Neuronal stem cell (in vitro differentiated cells): ENCODE data around the gene RABGEF1.
"Not testable (repeated sequence)": the region's sequence is repeated elsewhere in the genome, so short reads cannot be mapped to it uniquely, and the experiment has no call there.

ENCODE experiments used
- DNase-seq: peaks from one replicate; pipeline ENCODE4 v3.0.0-alpha.2; 2013; ENCODE audit warnings: low spot score
- H2AFZ ChIP-seq: one replicate; pipeline ENCODE4 v1.6.1; 2013; ENCODE audit warnings: mild to moderate bottlenecking, low read length, inconsistent platforms
- H2AK5ac ChIP-seq: 2 replicates; pipeline ENCODE4 v1.6.1; 2013; ENCODE audit warnings: low read depth, mild to moderate bottlenecking, inconsistent platforms, low read length, moderate library complexity, mixed read lengths
- H2BK120ac ChIP-seq: 2 replicates; pipeline ENCODE4 v1.6.1; 2013; ENCODE audit warnings: low read depth, mild to moderate bottlenecking, inconsistent platforms, low read length, moderate library complexity, mixed read lengths
- H2BK12ac ChIP-seq: one replicate; pipeline ENCODE4 v1.6.1; 2013; ENCODE audit warnings: low read length, inconsistent platforms
- H2BK15ac ChIP-seq: 2 replicates; pipeline ENCODE4 v1.6.1; 2013; ENCODE audit warnings: mild to moderate bottlenecking, low read length, inconsistent platforms, mixed read lengths
- H2BK5ac ChIP-seq: one replicate; pipeline ENCODE4 v1.6.1; 2013; ENCODE audit warnings: inconsistent platforms, mild to moderate bottlenecking, low read length, moderate library complexity
- H3K14ac ChIP-seq: one replicate; pipeline ENCODE4 v1.6.1; 2013; ENCODE audit warnings: low read length, inconsistent platforms
- H3K18ac ChIP-seq: 2 replicates; pipeline ENCODE4 v1.6.1; 2013; ENCODE audit warnings: low read length, inconsistent platforms
- H3K23ac ChIP-seq: 2 replicates; pipeline ENCODE4 v1.6.1; 2013; ENCODE audit warnings: low read depth, mild to moderate bottlenecking, mixed read lengths, low read length, inconsistent platforms; ENCODE audit not compliant: poor library complexity
- H3K27ac ChIP-seq: replicated peaks from 3 replicates; pipeline ENCODE4 v1.5.1; 2013; ENCODE audit warnings: low read length, inconsistent platforms
- H3K27me3 ChIP-seq, 3 experiments: 2 replicates each; pipeline ENCODE4 v1.6.1; 2013; ENCODE audit warnings: low read length in 3 of 3, mild to moderate bottlenecking in 2 of 3, inconsistent platforms in 1 of 3, low read depth in 1 of 3, mixed read lengths in 1 of 3, moderate library complexity in 1 of 3; ENCODE audit not compliant: control insufficient read depth in 3 of 3, insufficient read depth in 3 of 3
- H3K36me3 ChIP-seq, 2 donors: replicated peaks in 1 of 2; 2 replicates each; pipeline ENCODE4 v1.6.1; 2013; ENCODE audit warnings: low read length in 2 of 2; ENCODE audit not compliant: control insufficient read depth in 2 of 2, insufficient read depth in 2 of 2
- H3K4ac ChIP-seq: 2 replicates; pipeline ENCODE4 v1.6.1; 2013; ENCODE audit warnings: inconsistent platforms, mild to moderate bottlenecking, low read length, moderate library complexity
- H3K4me1 ChIP-seq, 2 donors: 1 replicate in 1 of 2; 2 replicates in 1 of 2; pipeline ENCODE4 v1.6.1; 2013; ENCODE audit warnings: low read length in 2 of 2, low read depth in 1 of 2; ENCODE audit not compliant: control insufficient read depth in 2 of 2, insufficient read depth in 1 of 2
- H3K4me2 ChIP-seq: one replicate; pipeline ENCODE4 v1.6.1; 2013; ENCODE audit warnings: mild to moderate bottlenecking, low read length, inconsistent platforms; ENCODE audit not compliant: insufficient read depth, poor library complexity, severe bottlenecking
- H3K4me3 ChIP-seq, 2 donors: 2 replicates each; pipeline ENCODE4 v1.5.1; 2013; ENCODE audit warnings: low read length in 2 of 2, mild to moderate bottlenecking in 2 of 2, inconsistent platforms in 1 of 2, moderate library complexity in 1 of 2
- H3K79me1 ChIP-seq: one replicate; pipeline ENCODE4 v1.6.1; 2013; ENCODE audit warnings: low read depth, mild to moderate bottlenecking, inconsistent platforms, low read length, moderate library complexity
- H3K9ac ChIP-seq: one replicate; pipeline ENCODE4 v1.6.1; 2013; ENCODE audit warnings: mild to moderate bottlenecking, low read depth, low read length, inconsistent platforms; ENCODE audit not compliant: poor library complexity
- H3K9me3 ChIP-seq, 2 donors: replicated peaks in 1 of 2; 2 replicates each; pipeline versions ENCODE3 to v1.6.1; 2013; ENCODE audit warnings: low read length in 2 of 2, mild to moderate bottlenecking in 2 of 2, inconsistent platforms in 1 of 2, low read depth in 1 of 2, mixed read lengths in 1 of 2, moderate library complexity in 1 of 2; ENCODE audit not compliant: control insufficient read depth in 2 of 2, insufficient read depth in 1 of 2
- H4K8ac ChIP-seq: one replicate; pipeline ENCODE4 v1.6.1; 2013; ENCODE audit warnings: low read depth, mild to moderate bottlenecking, inconsistent platforms, low read length, moderate library complexity
- H4K91ac ChIP-seq: one replicate; pipeline ENCODE4 v1.6.1; 2013; ENCODE audit warnings: low read length, low read depth, mild to moderate bottlenecking, inconsistent platforms; ENCODE audit not compliant: poor library complexity
- WGBS, 2 donors: extraction: QIAGEN DNeasy Blood & Tissue Kit; methylation state at CpG; one replicate each; pipeline ENCODE4 v1.1.7; 2013; ENCODE audit warnings: missing lambda C conversion rate in 2 of 2, mixed read lengths in 1 of 2; ENCODE audit not compliant: insufficient read length in 2 of 2, insufficient replicate concordance in 1 of 2; ENCODE audit errors: extremely low coverage in 2 of 2; 5-methylcytosine and 5-hydroxymethylcytosine counted together

Gene RABGEF1

GRCh38 chr7:66817208-66817795, 76.8 kb downstream of the RABGEF1 start:
- not testable (repeated sequence) for H3K14ac ChIP-seq, DNase-seq, H2BK15ac ChIP-seq, H3K79me1 ChIP-seq, H2BK5ac ChIP-seq, H4K91ac ChIP-seq, H3K27me3 ChIP-seq, H4K8ac ChIP-seq, H3K27ac ChIP-seq, H3K4me3 ChIP-seq, H3K36me3 ChIP-seq, H2BK12ac ChIP-seq, H3K4ac ChIP-seq, H3K18ac ChIP-seq, H3K9ac ChIP-seq, H2AFZ ChIP-seq, H3K4me2 ChIP-seq, H2BK120ac ChIP-seq, H3K23ac ChIP-seq, H3K4me1 ChIP-seq, H2AK5ac ChIP-seq, H3K9me3 ChIP-seq
- WGBS, 2 donors: no CpG with 5 or more reads among the region's 8 CpGs

DNA sequence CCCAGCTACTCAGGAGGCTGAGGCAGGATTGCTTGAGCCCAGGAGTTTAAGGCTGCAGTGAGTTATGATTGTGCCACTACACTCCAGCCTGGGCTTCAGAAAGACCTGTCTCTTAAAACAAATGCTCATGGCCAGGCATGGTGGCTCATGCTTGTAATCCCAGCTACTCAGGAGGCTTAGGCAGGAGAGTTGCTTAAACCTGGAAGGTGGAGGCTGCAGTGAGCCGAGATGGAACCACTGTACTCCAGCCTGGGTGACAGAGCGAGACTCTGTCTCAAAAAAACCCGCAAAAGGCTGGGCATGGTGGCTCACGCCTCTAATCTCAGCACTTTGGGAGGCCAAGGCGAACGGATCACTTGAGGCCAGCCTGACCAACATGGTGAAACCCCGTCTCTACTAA, 77.4 kb downstream of the RABGEF1 start:
- H2BK120ac ChIP-seq, DNase-seq, H2AFZ ChIP-seq, H3K4me1 ChIP-seq, H2BK12ac ChIP-seq, H3K18ac ChIP-seq, H3K14ac ChIP-seq, H3K4ac ChIP-seq, H2BK15ac ChIP-seq, H3K4me3 ChIP-seq, H2BK5ac ChIP-seq, H3K9ac ChIP-seq, H3K36me3 ChIP-seq, H2AK5ac ChIP-seq, H3K4me2 ChIP-seq, H3K79me1 ChIP-seq, H3K27ac ChIP-seq, H4K91ac ChIP-seq, H3K23ac ChIP-seq, H4K8ac ChIP-seq, H3K9me3 ChIP-seq, H3K27me3 ChIP-seq: not testable (repeated sequence)
- no CpG with 5 or more reads among the region's 7 CpGs for WGBS, 2 donors

DNA sequence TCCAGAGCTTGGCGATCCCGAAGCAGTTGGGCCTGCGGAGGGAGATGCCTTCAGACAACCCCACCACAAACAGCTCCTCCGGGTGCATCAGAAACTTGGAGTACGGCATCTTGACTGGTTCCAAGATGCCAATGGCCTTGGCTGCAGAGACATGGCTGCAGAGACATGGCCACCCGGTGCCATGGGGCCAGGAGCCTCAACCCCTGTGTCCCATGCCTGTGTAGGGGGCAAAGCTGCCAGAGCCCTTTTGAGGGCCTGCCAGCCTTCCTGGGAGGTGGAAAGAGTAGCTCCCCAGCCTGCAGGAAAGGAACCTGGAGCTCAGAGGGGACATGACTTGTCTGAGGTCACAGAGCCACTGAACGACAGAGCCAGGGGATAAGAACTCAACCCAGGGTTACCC, 83.5 kb downstream of the RABGEF1 start:
- H2BK5ac ChIP-seq: no peak overlapping the region
- H2BK120ac ChIP-seq: no peak overlapping the region
- peak overlapping the region; percentile 17 for H3K23ac ChIP-seq
- no peak overlapping the region for H2AK5ac ChIP-seq
- no peaks in the 10 kb centered on the region for H3K36me3 ChIP-seq
- H4K91ac ChIP-seq: no peak overlapping the region
- H3K18ac ChIP-seq: no peak overlapping the region
- DNase-seq: no peak
- H3K4me3 ChIP-seq: peak overlapping the region in 1 of 2 donors; percentile 30
- H3K79me1 ChIP-seq: no peaks in the 10 kb centered on the region
- no peaks in the 10 kb centered on the region for H3K27me3 ChIP-seq
- H3K9ac ChIP-seq: no peak overlapping the region
- no peak overlapping the region for H2AFZ ChIP-seq
- no peak overlapping the region for H3K4ac ChIP-seq
- H3K4me1 ChIP-seq: no peaks in the 10 kb centered on the region
- WGBS, 2 donors: no CpG with 5 or more reads among the region's 7 CpGs
- H2BK12ac ChIP-seq: no peak overlapping the region
- no peak overlapping the region for H4K8ac ChIP-seq
- no peak overlapping the region for H3K4me2 ChIP-seq
- no peak overlapping the region for H2BK15ac ChIP-seq
- H3K14ac ChIP-seq: peak overlapping the region; percentile 71
- H3K27ac ChIP-seq: no peak overlapping the region
- peaks cover 0 to 4% of the 10 kb centered on the region in 2 donors for H3K9me3 ChIP-seq

- not testable (repeated sequence) for H2AFZ ChIP-seq, H3K4me1 ChIP-seq, H4K91ac ChIP-seq, H3K27ac ChIP-seq, H2BK12ac ChIP-seq, H3K4ac ChIP-seq, H3K4me3 ChIP-seq, H3K23ac ChIP-seq, H2AK5ac ChIP-seq, H3K9me3 ChIP-seq, H3K79me1 ChIP-seq, H3K36me3 ChIP-seq, H4K8ac ChIP-seq, DNase-seq, H2BK5ac ChIP-seq, H3K18ac ChIP-seq, H3K27me3 ChIP-seq, H3K4me2 ChIP-seq, H3K14ac ChIP-seq, H2BK120ac ChIP-seq, H3K9ac ChIP-seq, H2BK15ac ChIP-seq
- no CpG with 5 or more reads among the region's 2 CpGs for WGBS, 2 donors
Observed at GRCh38 chr7:66825538-66825937, 85.0 kb downstream of the RABGEF1 start.
